Tibial nerve (tissue), 4 donors: ENCODE data around the gene KLHL25. TPM values are rescaled to one million over a fixed set of nuclear protein-coding genes. Genes with fewer than 3 reads are reported as not detected.

Experiments
- DNase-seq, 2 donors: peaks; one replicate each; pipeline ENCODE4 v3.0.0-alpha.2; 2019; ENCODE audit warnings: low spot score in 2 of 2
- H3K27ac ChIP-seq, 4 donors: fragments of 200-600 bp; sonication (generic) in 3 of 4; one replicate each; pipeline ENCODE4 v1.5.1; 2017 to 2019; ENCODE audit warnings: mild to moderate bottlenecking in 1 of 4
- H3K27me3 ChIP-seq, 2 donors: fragments of 200-600 bp; sonication (generic) in 1 of 2; one replicate each; pipeline versions ENCODE4 v1.5.1 to v1.6.0; 2017 to 2019
- H3K36me3 ChIP-seq, 3 donors: fragments of 200-600 bp; sonication (generic); one replicate each; pipeline ENCODE4 v1.5.1; 2018 to 2019
- H3K4me1 ChIP-seq, 4 donors: fragments of 200-600 bp; sonication (generic) in 3 of 4; one replicate each; pipeline ENCODE4 v1.5.1; 2017 to 2019
- H3K4me3 ChIP-seq, 4 donors: fragments of 200-600 bp; sonication (generic) in 3 of 4; one replicate each; pipeline ENCODE4 v1.5.1; 2017 to 2019; ENCODE audit warnings: mild to moderate bottlenecking in 1 of 4, moderate library complexity in 1 of 4
- H3K9me3 ChIP-seq, 4 donors: fragments of 200-600 bp; sonication (generic) in 3 of 4; one replicate each; pipeline ENCODE4 v1.5.1; 2017 to 2019
- CTCF ChIP-seq, 5 experiments: fragments of 200-600 bp in 3 of 5; fragments of 450-650 bp in 2 of 5; sonication (generic) in 3 of 5; IDR thresholded peaks; one replicate each; pipeline ENCODE4 v1.5.1; 2016 to 2019; ENCODE audit warnings: antibody characterized with exemption in 5 of 5, mild to moderate bottlenecking in 3 of 5, moderate library complexity in 2 of 5
- EP300 ChIP-seq, 2 donors: sonication (generic); formaldehyde crosslinking; IDR thresholded peaks; one replicate each; pipeline ENCODE4 v1.6.1; 2017; ENCODE audit warnings: antibody characterized with exemption in 2 of 2, mild to moderate bottlenecking in 1 of 2
- POLR2A ChIP-seq, 2 donors: fragments of 450-650 bp; IDR thresholded peaks; one replicate each; pipeline ENCODE4 v1.6.1; 2017; ENCODE audit warnings: antibody characterized with exemption in 2 of 2, mild to moderate bottlenecking in 2 of 2, moderate library complexity in 2 of 2
- WGBS, 2 donors: methylation state at CpG; one replicate each; pipeline ENCODE4 v1.1.5; 2018; 5-methylcytosine and 5-hydroxymethylcytosine counted together
- total RNA-seq, 4 donors: library from RNA; depleted of rRNA; stranded (reverse); fragments of >200 nt; gene quantifications; one replicate each; pipeline ENCODE4 v1.1.0, GENCODE V29; 2016

Gene KLHL25
- total RNA-seq, 4 donors from 2014 or later: 8.4 to 34.2 (median 12.6) TPM

- DNase-seq: no peak
- Histone ChIP-seq H3K27me3 (no peaks in the 10 kb centered on the region), H3K27ac (no peak overlapping the region), H3K9me3 (no peaks in the 10 kb centered on the region), H3K4me1 (peaks cover 0 to 46% (median 28%) of the 10 kb centered on the region in 4 donors), H3K4me3 (no peak overlapping the region), H3K36me3 (no peaks in the 10 kb centered on the region)
- WGBS, 2 donors: 88% methylated on average over 5 to 7 of the region's 7 CpGs
- TF ChIP-seq EP300 (IDR thresholded peaks at IDR 0.05) (no peak), CTCF (IDR thresholded peaks at IDR 0.05) (no peak), POLR2A (IDR thresholded peaks at IDR 0.05) (no peak)
Observed at GRCh38 chr15:85789496-85789875, 5.2 kb downstream of the KLHL25 start.

GRCh38 chr15:85788771-85789495, 5.8 kb downstream of the KLHL25 start:
- Histone ChIP-seq H3K27me3 (no peaks in the 10 kb centered on the region), H3K4me1 (peaks cover 0 to 45% (median 28%) of the 10 kb centered on the region in 4 donors), H3K4me3 (no peak overlapping the region), H3K27ac (no peak overlapping the region), H3K9me3 (no peaks in the 10 kb centered on the region), H3K36me3 (no peaks in the 10 kb centered on the region)
- no peak for DNase-seq
- WGBS, 2 donors: 87% methylated on average over 11 to 12 of the region's 12 CpGs
- TF ChIP-seq POLR2A (IDR thresholded peaks at IDR 0.05) (no peak), EP300 (IDR thresholded peaks at IDR 0.05) (no peak), CTCF (IDR thresholded peaks at IDR 0.05) (no peak)

GRCh38 chr15:85786781-85787114, 8.0 kb downstream of the KLHL25 start:
- WGBS, 2 donors: 76 to 80% methylated on average over 3 of the region's 3 CpGs
- H3K27me3 ChIP-seq: no peaks in the 10 kb centered on the region
- H3K36me3 ChIP-seq: no peaks in the 10 kb centered on the region
- H3K9me3 ChIP-seq: no peaks in the 10 kb centered on the region
- peaks cover 0 to 23% (median 11%) of the 10 kb centered on the region in 4 donors for H3K4me1 ChIP-seq
- H3K4me3 ChIP-seq: no peak overlapping the region
- H3K27ac ChIP-seq: no peak overlapping the region
- DNase-seq: no peak
- TF ChIP-seq POLR2A (IDR thresholded peaks at IDR 0.05) (no peak), EP300 (IDR thresholded peaks at IDR 0.05) (no peak), CTCF (IDR thresholded peaks at IDR 0.05) (no peak)

- TF ChIP-seq EP300 (IDR thresholded peaks at IDR 0.05) (no peak), POLR2A (IDR thresholded peaks at IDR 0.05) (no peak), CTCF (IDR thresholded peaks at IDR 0.05) (no peak)
- H3K27me3 ChIP-seq: no peaks in the 10 kb centered on the region
- peaks cover 0 to 25% (median 11%) of the 10 kb centered on the region in 4 donors for H3K4me1 ChIP-seq
- DNase-seq: no peak
- WGBS, 2 donors: 58 to 63% methylated on average over 10 of the region's 10 CpGs
- H3K27ac ChIP-seq: no peak overlapping the region
- H3K9me3 ChIP-seq: no peaks in the 10 kb centered on the region
- no peaks in the 10 kb centered on the region for H3K36me3 ChIP-seq
- no peak overlapping the region for H3K4me3 ChIP-seq
Observed at GRCh38 chr15:85785887-85786780, 8.6 kb downstream of the KLHL25 start.

- DNase-seq: no peak
- H3K4me1 ChIP-seq: peaks cover 0 to 58% (median 11%) of the 10 kb centered on the region in 4 donors
- H3K27me3 ChIP-seq: no peaks in the 10 kb centered on the region
- H3K27ac ChIP-seq: no peak overlapping the region
- no peak overlapping the region for H3K4me3 ChIP-seq
- no peak for TF ChIP-seq POLR2A (IDR thresholded peaks at IDR 0.05)
- no peak for TF ChIP-seq EP300 (IDR thresholded peaks at IDR 0.05)
- TF ChIP-seq CTCF (IDR thresholded peaks at IDR 0.05): no peak
- WGBS, 2 donors: 84 to 88% methylated on average over 6 of the region's 6 CpGs
- H3K36me3 ChIP-seq: no peaks in the 10 kb centered on the region
- H3K9me3 ChIP-seq: no peaks in the 10 kb centered on the region
Observed at GRCh38 chr15:85782064-85782463, 12.7 kb downstream of the KLHL25 start.
